NCI-H1092 treated with DMSO at 0.1 percent for 48 hours (cell line): ENCODE measurements around the gene RXFP3.
"Not testable (repeated sequence)": the region's sequence is repeated elsewhere in the genome, so short reads cannot be mapped to it uniquely, and the experiment has no call there.

Experiments used
- DNase-seq: peaks from one replicate; lab custom pipeline; 2025; lab: John Stamatoyannopoulos, UW

Gene RXFP3

GRCh38 chr5:33936381-33937016 lies at the start of gene RXFP3:
Gene RXFP3 (plus strand): TSS chr5:33936386. CDS start chr5:33936741, 355 bp downstream.
- peak; percentile 37 for DNase-seq

- no peak for DNase-seq
Measured at GRCh38 chr5:33887268-33887667, 48.9 kb upstream of the RXFP3 start.

GRCh38 chr5:33888587-33888986 lies 47.6 kb upstream of the RXFP3 start:
- no peak for DNase-seq

GRCh38 chr5:33890131-33891032 lies 45.8 kb upstream of the RXFP3 start:
- DNase-seq, result no peak

- DNase-seq, result no peak
Measured at GRCh38 chr5:33891446-33891787, 44.8 kb upstream of the RXFP3 start.

GRCh38 chr5:33891788-33892619 lies 44.2 kb upstream of the RXFP3 start, which contains the start of gene ADAMTS12:
Gene ADAMTS12 (minus strand): TSS chr5:33891990. CDS start chr5:33891856, 134 bp downstream.
- DNase-seq, result no peak

GRCh38 chr5:33892620-33893137 lies 43.5 kb upstream of the RXFP3 start:
- DNase-seq, result peak; percentile 2

GRCh38 chr5:33894566-33894965 lies 41.6 kb upstream of the RXFP3 start:
- no peak for DNase-seq

GRCh38 chr5:33901156-33901555 lies 35.0 kb upstream of the RXFP3 start:
- DNase-seq, result no peak

- DNase-seq, result no peak
Measured at GRCh38 chr5:33903118-33903517, 33.1 kb upstream of the RXFP3 start.

GRCh38 chr5:33905381-33905780 lies 30.8 kb upstream of the RXFP3 start:
- DNase-seq, result no peak

GRCh38 chr5:33906248-33906647 lies 29.9 kb upstream of the RXFP3 start:
- DNase-seq, result not testable (repeated sequence)

- DNase-seq, result not testable (repeated sequence)
Measured at GRCh38 chr5:33914844-33915243, 21.3 kb upstream of the RXFP3 start.

GRCh38 chr5:33921002-33921401 lies 15.2 kb upstream of the RXFP3 start:
- DNase-seq, result no peak

- DNase-seq, result no peak
Measured at GRCh38 chr5:33925278-33925677, 10.9 kb upstream of the RXFP3 start.

- no peak for DNase-seq
Measured at GRCh38 chr5:33927685-33928084, 8.5 kb upstream of the RXFP3 start.

- DNase-seq, result no peak
Measured at GRCh38 chr5:33928283-33928682, 7.9 kb upstream of the RXFP3 start.

GRCh38 chr5:33929925-33930690 lies 6.1 kb upstream of the RXFP3 start:
- no peak for DNase-seq

GRCh38 chr5:33931136-33931535 lies 5.0 kb upstream of the RXFP3 start:
- no peak for DNase-seq

- no peak for DNase-seq
Measured at GRCh38 chr5:33933723-33934169, 2.4 kb upstream of the RXFP3 start.

GRCh38 chr5:33934176-33934575 lies 2.0 kb upstream of the RXFP3 start:
- no peak for DNase-seq
